Glomerular visceral epithelial cell (primary cell): ENCODE results near the gene ALDH16A1.

ENCODE experiments used
- DNase-seq: peaks from one replicate; pipeline ENCODE4 v3.0.0-alpha.2; 2016; ENCODE audit errors: extremely low spot score

ALDH16A1 gene

GRCh38 chr19:49512970-49513745 is 60.1 kb downstream of the ALDH16A1 start:
- peak; percentile 40 for DNase-seq

GRCh38 chr19:49513746-49514118 is 60.7 kb downstream of the ALDH16A1 start:
- DNase-seq: no peak

- no peak for DNase-seq
Observed at GRCh38 chr19:49514151-49514550, 61.1 kb downstream of the ALDH16A1 start.

- DNase-seq: no peak
Observed at GRCh38 chr19:49515767-49516166, 62.7 kb downstream of the ALDH16A1 start.

GRCh38 chr19:49518033-49518432 is 65.0 kb downstream of the ALDH16A1 start:
- no peak for DNase-seq
